ENCODE results near the gene RALGPS2. TPM values are rescaled to one million over a fixed set of nuclear protein-coding genes. Genes with fewer than 3 reads are reported as not detected.

Gene RALGPS2
- total RNA-seq, 1 experiment from 2014 or later = 38.0 TPM

DNA sequence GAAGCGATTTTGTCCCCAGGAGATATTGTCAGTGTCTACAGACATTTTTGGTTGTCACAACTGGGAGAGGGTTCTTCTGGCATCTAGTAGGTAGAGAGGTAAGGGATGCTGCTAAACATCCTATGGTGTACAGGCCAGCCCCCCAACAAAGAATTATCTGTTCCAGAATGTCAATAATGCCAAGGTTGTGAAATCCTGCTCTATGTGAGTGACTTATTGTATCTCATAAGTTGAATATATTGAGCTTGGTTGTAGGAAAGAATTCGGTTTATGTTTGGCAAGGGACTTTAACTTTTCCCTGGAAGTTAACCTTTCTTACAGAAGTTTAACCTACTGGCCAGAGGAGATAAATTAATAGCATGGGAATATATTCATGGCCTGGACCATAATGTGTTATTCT lies 198.5 kb downstream of the RALGPS2 start (continued):
- TF ChIP-seq, protein P1, sequence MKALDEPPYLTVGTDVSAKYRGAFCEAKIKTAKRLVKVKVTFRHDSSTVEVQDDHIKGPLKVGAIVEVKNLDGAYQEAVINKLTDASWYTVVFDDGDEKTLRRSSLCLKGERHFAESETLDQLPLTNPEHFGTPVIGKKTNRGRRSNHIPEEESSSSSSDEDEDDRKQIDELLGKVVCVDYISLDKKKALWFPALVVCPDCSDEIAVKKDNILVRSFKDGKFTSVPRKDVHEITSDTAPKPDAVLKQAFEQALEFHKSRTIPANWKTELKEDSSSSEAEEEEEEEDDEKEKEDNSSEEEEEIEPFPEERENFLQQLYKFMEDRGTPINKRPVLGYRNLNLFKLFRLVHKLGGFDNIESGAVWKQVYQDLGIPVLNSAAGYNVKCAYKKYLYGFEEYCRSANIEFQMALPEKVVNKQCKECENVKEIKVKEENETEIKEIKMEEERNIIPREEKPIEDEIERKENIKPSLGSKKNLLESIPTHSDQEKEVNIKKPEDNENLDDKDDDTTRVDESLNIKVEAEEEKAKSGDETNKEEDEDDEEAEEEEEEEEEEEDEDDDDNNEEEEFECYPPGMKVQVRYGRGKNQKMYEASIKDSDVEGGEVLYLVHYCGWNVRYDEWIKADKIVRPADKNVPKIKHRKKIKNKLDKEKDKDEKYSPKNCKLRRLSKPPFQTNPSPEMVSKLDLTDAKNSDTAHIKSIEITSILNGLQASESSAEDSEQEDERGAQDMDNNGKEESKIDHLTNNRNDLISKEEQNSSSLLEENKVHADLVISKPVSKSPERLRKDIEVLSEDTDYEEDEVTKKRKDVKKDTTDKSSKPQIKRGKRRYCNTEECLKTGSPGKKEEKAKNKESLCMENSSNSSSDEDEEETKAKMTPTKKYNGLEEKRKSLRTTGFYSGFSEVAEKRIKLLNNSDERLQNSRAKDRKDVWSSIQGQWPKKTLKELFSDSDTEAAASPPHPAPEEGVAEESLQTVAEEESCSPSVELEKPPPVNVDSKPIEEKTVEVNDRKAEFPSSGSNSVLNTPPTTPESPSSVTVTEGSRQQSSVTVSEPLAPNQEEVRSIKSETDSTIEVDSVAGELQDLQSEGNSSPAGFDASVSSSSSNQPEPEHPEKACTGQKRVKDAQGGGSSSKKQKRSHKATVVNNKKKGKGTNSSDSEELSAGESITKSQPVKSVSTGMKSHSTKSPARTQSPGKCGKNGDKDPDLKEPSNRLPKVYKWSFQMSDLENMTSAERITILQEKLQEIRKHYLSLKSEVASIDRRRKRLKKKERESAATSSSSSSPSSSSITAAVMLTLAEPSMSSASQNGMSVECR (CRISPR knock-in tag; IDR thresholded peaks at IDR 0.05; ENCODE audit: borderline replicate concordance) = no peak
- TF ChIP-seq MXD4 (CRISPR knock-in tag; IDR thresholded peaks at IDR 0.05; ENCODE audit: borderline replicate concordance) = no peak
- TF ChIP-seq RORB (CRISPR knock-in tag; IDR thresholded peaks at IDR 0.05) = no peak
- TF ChIP-seq, protein P2, sequence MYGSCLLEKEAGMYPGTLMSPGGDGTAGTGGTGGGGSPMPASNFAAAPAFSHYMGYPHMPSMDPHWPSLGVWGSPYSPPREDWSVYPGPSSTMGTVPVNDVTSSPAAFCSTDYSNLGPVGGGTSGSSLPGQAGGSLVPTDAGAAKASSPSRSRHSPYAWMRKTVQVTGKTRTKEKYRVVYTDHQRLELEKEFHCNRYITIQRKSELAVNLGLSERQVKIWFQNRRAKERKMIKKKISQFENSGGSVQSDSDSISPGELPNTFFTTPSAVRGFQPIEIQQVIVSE (CRISPR knock-in tag; IDR thresholded peaks at IDR 0.05; ENCODE audit: borderline replicate concordance) = no peak

DNA sequence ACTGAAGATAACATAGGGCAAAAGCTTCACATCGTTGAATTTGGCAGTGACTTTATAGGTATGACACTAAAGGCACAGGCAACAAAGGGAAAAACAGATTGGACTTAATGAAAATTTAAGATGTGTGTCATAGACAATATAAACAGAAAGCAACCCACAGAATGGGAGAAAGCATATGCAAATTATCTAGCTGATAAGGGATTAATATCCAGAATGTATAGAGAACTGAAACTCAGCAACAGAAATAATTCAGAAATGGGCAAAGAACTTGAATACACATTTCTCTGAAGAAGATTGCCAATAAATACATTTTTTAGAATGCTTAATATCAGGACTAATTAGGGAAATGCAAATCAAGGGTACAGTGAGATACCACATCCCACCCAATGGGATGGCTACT lies 201.0 kb downstream of the RALGPS2 start:
- Mint-ChIP-seq H3K9me3 (peaks cover 4% of the 10 kb centered on the region; the same call in 1 of the 2 replicates), H3K27me3 (ENCODE audit: low read depth) (no peaks in the 10 kb centered on the region), H3K4me3 (no peak overlapping the region), H3K4me1 (peaks cover 34% of the 10 kb centered on the region), H3K27ac (no peak overlapping the region), H3K36me3 (no peaks in the 10 kb centered on the region)
- CTCF ChIA-PET = no interaction called here
- POLR2A ChIA-PET = no interaction called here
- no peak for DNase-seq (ENCODE audit: low spot score)
- no peak for ATAC-seq
- TF ChIP-seq OVOL2 (CRISPR knock-in tag; IDR thresholded peaks at IDR 0.05; ENCODE audit: borderline replicate concordance) = no peak
- TF ChIP-seq, protein P3, sequence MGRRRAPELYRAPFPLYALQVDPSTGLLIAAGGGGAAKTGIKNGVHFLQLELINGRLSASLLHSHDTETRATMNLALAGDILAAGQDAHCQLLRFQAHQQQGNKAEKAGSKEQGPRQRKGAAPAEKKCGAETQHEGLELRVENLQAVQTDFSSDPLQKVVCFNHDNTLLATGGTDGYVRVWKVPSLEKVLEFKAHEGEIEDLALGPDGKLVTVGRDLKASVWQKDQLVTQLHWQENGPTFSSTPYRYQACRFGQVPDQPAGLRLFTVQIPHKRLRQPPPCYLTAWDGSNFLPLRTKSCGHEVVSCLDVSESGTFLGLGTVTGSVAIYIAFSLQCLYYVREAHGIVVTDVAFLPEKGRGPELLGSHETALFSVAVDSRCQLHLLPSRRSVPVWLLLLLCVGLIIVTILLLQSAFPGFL (CRISPR knock-in tag; IDR thresholded peaks at IDR 0.05; ENCODE audit: borderline replicate concordance) = no peak
- TF ChIP-seq NFATC4 (CRISPR knock-in tag; IDR thresholded peaks at IDR 0.05) = no peak
- TF ChIP-seq, protein P4, sequence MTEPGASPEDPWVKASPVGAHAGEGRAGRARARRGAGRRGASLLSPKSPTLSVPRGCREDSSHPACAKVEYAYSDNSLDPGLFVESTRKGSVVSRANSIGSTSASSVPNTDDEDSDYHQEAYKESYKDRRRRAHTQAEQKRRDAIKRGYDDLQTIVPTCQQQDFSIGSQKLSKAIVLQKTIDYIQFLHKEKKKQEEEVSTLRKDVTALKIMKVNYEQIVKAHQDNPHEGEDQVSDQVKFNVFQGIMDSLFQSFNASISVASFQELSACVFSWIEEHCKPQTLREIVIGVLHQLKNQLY (CRISPR knock-in tag; IDR thresholded peaks at IDR 0.05) = no peak
- TF ChIP-seq, protein P5, sequence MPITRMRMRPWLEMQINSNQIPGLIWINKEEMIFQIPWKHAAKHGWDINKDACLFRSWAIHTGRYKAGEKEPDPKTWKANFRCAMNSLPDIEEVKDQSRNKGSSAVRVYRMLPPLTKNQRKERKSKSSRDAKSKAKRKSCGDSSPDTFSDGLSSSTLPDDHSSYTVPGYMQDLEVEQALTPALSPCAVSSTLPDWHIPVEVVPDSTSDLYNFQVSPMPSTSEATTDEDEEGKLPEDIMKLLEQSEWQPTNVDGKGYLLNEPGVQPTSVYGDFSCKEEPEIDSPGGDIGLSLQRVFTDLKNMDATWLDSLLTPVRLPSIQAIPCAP (CRISPR knock-in tag; IDR thresholded peaks at IDR 0.05) = no peak
- no peak for TF ChIP-seq SMAD4 (CRISPR knock-in tag; IDR thresholded peaks at IDR 0.05)
- TF ChIP-seq ZNF263 (CRISPR knock-in tag; IDR thresholded peaks at IDR 0.05; ENCODE audit: low read depth) = no peak
- TF ChIP-seq, protein P6, sequence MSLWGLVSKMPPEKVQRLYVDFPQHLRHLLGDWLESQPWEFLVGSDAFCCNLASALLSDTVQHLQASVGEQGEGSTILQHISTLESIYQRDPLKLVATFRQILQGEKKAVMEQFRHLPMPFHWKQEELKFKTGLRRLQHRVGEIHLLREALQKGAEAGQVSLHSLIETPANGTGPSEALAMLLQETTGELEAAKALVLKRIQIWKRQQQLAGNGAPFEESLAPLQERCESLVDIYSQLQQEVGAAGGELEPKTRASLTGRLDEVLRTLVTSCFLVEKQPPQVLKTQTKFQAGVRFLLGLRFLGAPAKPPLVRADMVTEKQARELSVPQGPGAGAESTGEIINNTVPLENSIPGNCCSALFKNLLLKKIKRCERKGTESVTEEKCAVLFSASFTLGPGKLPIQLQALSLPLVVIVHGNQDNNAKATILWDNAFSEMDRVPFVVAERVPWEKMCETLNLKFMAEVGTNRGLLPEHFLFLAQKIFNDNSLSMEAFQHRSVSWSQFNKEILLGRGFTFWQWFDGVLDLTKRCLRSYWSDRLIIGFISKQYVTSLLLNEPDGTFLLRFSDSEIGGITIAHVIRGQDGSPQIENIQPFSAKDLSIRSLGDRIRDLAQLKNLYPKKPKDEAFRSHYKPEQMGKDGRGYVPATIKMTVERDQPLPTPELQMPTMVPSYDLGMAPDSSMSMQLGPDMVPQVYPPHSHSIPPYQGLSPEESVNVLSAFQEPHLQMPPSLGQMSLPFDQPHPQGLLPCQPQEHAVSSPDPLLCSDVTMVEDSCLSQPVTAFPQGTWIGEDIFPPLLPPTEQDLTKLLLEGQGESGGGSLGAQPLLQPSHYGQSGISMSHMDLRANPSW (CRISPR knock-in tag; conservative IDR thresholded peaks at IDR 0.05; ENCODE audit: low read depth) = no peak
- no peak for TF ChIP-seq FOXJ3 (CRISPR knock-in tag; IDR thresholded peaks at IDR 0.05; ENCODE audit: borderline replicate concordance)
- TF ChIP-seq, protein P1 (CRISPR knock-in tag; IDR thresholded peaks at IDR 0.05; ENCODE audit: borderline replicate concordance) = no peak
- no peak for TF ChIP-seq ZBTB21 (CRISPR knock-in tag; IDR thresholded peaks at IDR 0.05; ENCODE audit: borderline replicate concordance)
- TF ChIP-seq, protein P7, sequence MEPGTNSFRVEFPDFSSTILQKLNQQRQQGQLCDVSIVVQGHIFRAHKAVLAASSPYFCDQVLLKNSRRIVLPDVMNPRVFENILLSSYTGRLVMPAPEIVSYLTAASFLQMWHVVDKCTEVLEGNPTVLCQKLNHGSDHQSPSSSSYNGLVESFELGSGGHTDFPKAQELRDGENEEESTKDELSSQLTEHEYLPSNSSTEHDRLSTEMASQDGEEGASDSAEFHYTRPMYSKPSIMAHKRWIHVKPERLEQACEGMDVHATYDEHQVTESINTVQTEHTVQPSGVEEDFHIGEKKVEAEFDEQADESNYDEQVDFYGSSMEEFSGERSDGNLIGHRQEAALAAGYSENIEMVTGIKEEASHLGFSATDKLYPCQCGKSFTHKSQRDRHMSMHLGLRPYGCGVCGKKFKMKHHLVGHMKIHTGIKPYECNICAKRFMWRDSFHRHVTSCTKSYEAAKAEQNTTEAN (CRISPR knock-in tag; IDR thresholded peaks at IDR 0.05) = no peak
- no peak for TF ChIP-seq NR1H2 (CRISPR knock-in tag; IDR thresholded peaks at IDR 0.05)
- TF ChIP-seq TEAD4 (CRISPR knock-in tag; IDR thresholded peaks at IDR 0.05) = no peak
- TF ChIP-seq, protein P2 (CRISPR knock-in tag; IDR thresholded peaks at IDR 0.05; ENCODE audit: borderline replicate concordance) = no peak

All from WTC11 (cell line).